HG02970 (cell line): Measurements from ENCODE around the gene TRAK1.

Experiments used
- ATAC-seq: cut with Tn5 transposase; IDR thresholded peaks from one replicate; pipeline ENCODE4 v1.9.1; 2021; ENCODE audit warnings: mild to moderate bottlenecking, moderate library complexity, moderate number of reproducible peaks; ENCODE audit not compliant: unreplicated experiment, low FRiP score

TRAK1 gene

GRCh38 chr3:42149975-42150374, 58.8 kb downstream of the TRAK1 start:
- no peak for ATAC-seq

- no peak for ATAC-seq
Measured at GRCh38 chr3:42151596-42152168, 60.5 kb downstream of the TRAK1 start.

GRCh38 chr3:42152193-42152592, 61.0 kb downstream of the TRAK1 start:
- no peak for ATAC-seq

- ATAC-seq, result no peak
Measured at GRCh38 chr3:42153039-42153438, 61.9 kb downstream of the TRAK1 start.

GRCh38 chr3:42157540-42158538, 66.7 kb downstream of the TRAK1 start:
- no peak for ATAC-seq

GRCh38 chr3:42159147-42159546, 68.0 kb downstream of the TRAK1 start:
- no peak for ATAC-seq

GRCh38 chr3:42159706-42160472, 68.7 kb downstream of the TRAK1 start:
- no peak for ATAC-seq

GRCh38 chr3:42161050-42161935, 70.1 kb downstream of the TRAK1 start:
- no peak for ATAC-seq

GRCh38 chr3:42162462-42162861, 71.3 kb downstream of the TRAK1 start:
- no peak for ATAC-seq

GRCh38 chr3:42163622-42164244, 72.6 kb downstream of the TRAK1 start:
- ATAC-seq, result no peak

- ATAC-seq, result no peak
Measured at GRCh38 chr3:42164656-42165055, 73.5 kb downstream of the TRAK1 start.

- no peak for ATAC-seq
Measured at GRCh38 chr3:42165211-42165610, 74.1 kb downstream of the TRAK1 start.

- ATAC-seq, result no peak
Measured at GRCh38 chr3:42166214-42166613, 75.1 kb downstream of the TRAK1 start.

GRCh38 chr3:42166662-42167300, 75.6 kb downstream of the TRAK1 start:
- no peak for ATAC-seq

GRCh38 chr3:42169579-42170120, 78.5 kb downstream of the TRAK1 start:
- no peak for ATAC-seq

- ATAC-seq, result no peak
Measured at GRCh38 chr3:42172047-42172654, 81.0 kb downstream of the TRAK1 start.

- ATAC-seq, result no peak
Measured at GRCh38 chr3:42173307-42173706, 82.2 kb downstream of the TRAK1 start.

- no peak for ATAC-seq
Measured at GRCh38 chr3:42174679-42175385, 83.7 kb downstream of the TRAK1 start.
